HG03196 (cell line): ENCODE data around the gene ZNF236.

Source experiments
- ATAC-seq: cut with Tn5 transposase; IDR thresholded peaks from one replicate; pipeline ENCODE4 v1.9.1; 2021; ENCODE audit not compliant: unreplicated experiment

ZNF236 gene

GRCh38 chr18:76905821-76906220 is 83.5 kb downstream of the ZNF236 start:
- ATAC-seq, result no peak

GRCh38 chr18:76908277-76908676 is 85.9 kb downstream of the ZNF236 start:
- no peak for ATAC-seq

- no peak for ATAC-seq
Observed at GRCh38 chr18:76909439-76909838, 87.1 kb downstream of the ZNF236 start.

- ATAC-seq, result no peak
Observed at GRCh38 chr18:76911440-76911839, 89.1 kb downstream of the ZNF236 start.

GRCh38 chr18:76913583-76913982 is 91.2 kb downstream of the ZNF236 start:
- ATAC-seq, result no peak

- no peak for ATAC-seq
Observed at GRCh38 chr18:76914314-76914713, 92.0 kb downstream of the ZNF236 start.

GRCh38 chr18:76914796-76915195 is 92.4 kb downstream of the ZNF236 start:
- no peak for ATAC-seq

GRCh38 chr18:76915456-76915855 is 93.1 kb downstream of the ZNF236 start:
- no peak for ATAC-seq

GRCh38 chr18:76920974-76921373 is 98.6 kb downstream of the ZNF236 start:
- no peak for ATAC-seq

GRCh38 chr18:76922107-76922506 is 99.8 kb downstream of the ZNF236 start:
- peak; percentile 90 for ATAC-seq

- ATAC-seq, result no peak
Observed at GRCh38 chr18:76923485-76924085, 101.2 kb downstream of the ZNF236 start.

- ATAC-seq, result no peak
Observed at GRCh38 chr18:76925501-76925900, 103.1 kb downstream of the ZNF236 start.

- ATAC-seq, result no peak
Observed at GRCh38 chr18:76927223-76927725, 104.9 kb downstream of the ZNF236 start.

- ATAC-seq, result peak; percentile 41
Observed at GRCh38 chr18:76928179-76928868, 106.0 kb downstream of the ZNF236 start.

- ATAC-seq, result no peak
Observed at GRCh38 chr18:76931171-76931570, 108.8 kb downstream of the ZNF236 start.

- ATAC-seq, result no peak
Observed at GRCh38 chr18:76932026-76932819, 109.9 kb downstream of the ZNF236 start.

GRCh38 chr18:76935722-76936337 is 113.5 kb downstream of the ZNF236 start:
- no peak for ATAC-seq

GRCh38 chr18:76936877-76937276 is 114.5 kb downstream of the ZNF236 start:
- no peak for ATAC-seq

GRCh38 chr18:76937597-76937996 is 115.2 kb downstream of the ZNF236 start:
- ATAC-seq, result no peak

- no peak for ATAC-seq
Observed at GRCh38 chr18:76938619-76939018, 116.3 kb downstream of the ZNF236 start.

- ATAC-seq, result no peak
Observed at GRCh38 chr18:76941284-76941683, 118.9 kb downstream of the ZNF236 start.
